ENCODE measurements around the gene ITFG2.

ITFG2 gene

GRCh38 chr12:2832550-2833127 lies 20.2 kb downstream of the ITFG2 start:
- no peak for TF ChIP-seq EZH2 (optimal IDR thresholded peaks at IDR 0.05; ENCODE audit: low read depth, low read length)
- no peak for TF ChIP-seq CTCF (IDR thresholded peaks at IDR 0.05; ENCODE audit: low read length)
- no peak for TF ChIP-seq EZH2phosphoT487 (IDR thresholded peaks at IDR 0.05; ENCODE audit: low read length)
- Histone ChIP-seq H3K27me3 (replicated peaks; ENCODE audit: insufficient read depth, low read length) (no peaks in the 10 kb centered on the region), H2AFZ (ENCODE audit: low read length) (no peak overlapping the region), H3K9ac (ENCODE audit: low read length) (no peak overlapping the region), H3K36me3 (replicated peaks; ENCODE audit: insufficient read depth, low read length) (no peaks in the 10 kb centered on the region; the same call in 1 of the 2 replicates), H3K27ac (ENCODE audit: low read length) (no peak overlapping the region), H3K4me1 (ENCODE audit: low read length) (no peaks in the 10 kb centered on the region), H3K4me2 (ENCODE audit: low read depth, low read length) (no peak overlapping the region), H3K9me2 (replicated peaks; ENCODE audit: insufficient read depth, low read length) (no peaks in the 10 kb centered on the region), H3K4me3 (ENCODE audit: low read length) (no peak overlapping the region), H4K20me1 (ENCODE audit: insufficient read depth, low read length) (no peaks in the 10 kb centered on the region), H3K9me3 (replicated peaks; ENCODE audit: insufficient read depth, low read length) (no peaks in the 10 kb centered on the region), H3F3A (ENCODE audit: insufficient read depth, low read length) (no peaks in the 10 kb centered on the region), H3K79me2 (ENCODE audit: low read length) (no peaks in the 10 kb centered on the region)
- no peak for DNase-seq

- no peaks in the 10 kb centered on the region for H3K9me3 ChIP-seq (replicated peaks; ENCODE audit: insufficient read depth, low read length)
- H4K20me1 ChIP-seq (ENCODE audit: insufficient read depth, low read length) = no peaks in the 10 kb centered on the region
Observed at GRCh38 chr12:2833327-2833726, 20.9 kb downstream of the ITFG2 start.

GRCh38 chr12:2833810-2834209 lies 21.3 kb downstream of the ITFG2 start:
- Histone ChIP-seq H3K27me3 (replicated peaks; ENCODE audit: insufficient read depth, low read length) (no peaks in the 10 kb centered on the region), H3K9ac (ENCODE audit: low read length) (no peak overlapping the region), H4K20me1 (ENCODE audit: insufficient read depth, low read length) (no peaks in the 10 kb centered on the region), H3K36me3 (replicated peaks; ENCODE audit: insufficient read depth, low read length) (no peaks in the 10 kb centered on the region), H3K4me3 (ENCODE audit: low read length) (no peak overlapping the region), H3K9me3 (replicated peaks; ENCODE audit: insufficient read depth, low read length) (no peaks in the 10 kb centered on the region), H3K27ac (ENCODE audit: low read length) (no peak overlapping the region), H3K4me2 (ENCODE audit: low read depth, low read length) (no peak overlapping the region), H2AFZ (ENCODE audit: low read length) (no peak overlapping the region), H3F3A (ENCODE audit: insufficient read depth, low read length) (no peaks in the 10 kb centered on the region), H3K9me2 (replicated peaks; ENCODE audit: insufficient read depth, low read length) (no peaks in the 10 kb centered on the region), H3K4me1 (ENCODE audit: low read length) (no peaks in the 10 kb centered on the region), H3K79me2 (ENCODE audit: low read length) (no peaks in the 10 kb centered on the region)
- DNase-seq = no peak
- TF ChIP-seq EZH2 (optimal IDR thresholded peaks at IDR 0.05; ENCODE audit: low read depth, low read length) = no peak
- TF ChIP-seq CTCF (IDR thresholded peaks at IDR 0.05; ENCODE audit: low read length) = no peak
- TF ChIP-seq EZH2phosphoT487 (IDR thresholded peaks at IDR 0.05; ENCODE audit: low read length) = no peak

More at GRCh38 chr12:2833327-2833726, 20.9 kb downstream of the ITFG2 start:
- H3K79me2 ChIP-seq (ENCODE audit: low read length) = no peaks in the 10 kb centered on the region
- H2AFZ ChIP-seq (ENCODE audit: low read length) = no peak overlapping the region
- no peaks in the 10 kb centered on the region for H3K9me2 ChIP-seq (replicated peaks; ENCODE audit: insufficient read depth, low read length)
- no peaks in the 10 kb centered on the region for H3K36me3 ChIP-seq (replicated peaks; ENCODE audit: insufficient read depth, low read length)
- H3K4me2 ChIP-seq (ENCODE audit: low read depth, low read length) = no peak overlapping the region
- H3K27ac ChIP-seq (ENCODE audit: low read length) = no peak overlapping the region
- H3F3A ChIP-seq (ENCODE audit: insufficient read depth, low read length) = no peaks in the 10 kb centered on the region
- no peak overlapping the region for H3K9ac ChIP-seq (ENCODE audit: low read length)
- TF ChIP-seq CTCF (IDR thresholded peaks at IDR 0.05; ENCODE audit: low read length) (no peak), EZH2phosphoT487 (IDR thresholded peaks at IDR 0.05; ENCODE audit: low read length) (no peak), EZH2 (optimal IDR thresholded peaks at IDR 0.05; ENCODE audit: low read depth, low read length) (no peak)
- H3K4me3 ChIP-seq (ENCODE audit: low read length) = no peak overlapping the region
- DNase-seq = no peak
- H3K27me3 ChIP-seq (replicated peaks; ENCODE audit: insufficient read depth, low read length) = no peaks in the 10 kb centered on the region
- H3K4me1 ChIP-seq (ENCODE audit: low read length) = no peaks in the 10 kb centered on the region

Measured in MM.1S (cell line).